Thymus (tissue), 11 donors: ENCODE measurements around the gene LAIR2. TPM values are rescaled to one million over a fixed set of nuclear protein-coding genes. Genes with fewer than 3 reads are reported as not detected.

Source experiments
- DNase-seq, 9 donors: peaks; one replicate each; pipeline ENCODE4 v3.0.0-alpha.2; 2013; ENCODE audit warnings: low spot score in 9 of 9, low read depth in 6 of 9, missing footprints in 1 of 9
- H3K27ac ChIP-seq, 2 donors: one replicate each; pipeline ENCODE4 v1.5.1; 2013; ENCODE audit warnings: control low read depth in 1 of 2, low read depth in 1 of 2, low read length in 1 of 2, mild to moderate bottlenecking in 1 of 2, moderate library complexity in 1 of 2
- H3K27me3 ChIP-seq, 2 donors: one replicate each; pipeline ENCODE4 v1.5.1; 2013; ENCODE audit warnings: low read length in 1 of 2; ENCODE audit not compliant: control insufficient read depth in 2 of 2, insufficient read depth in 1 of 2
- H3K36me3 ChIP-seq, 2 donors: one replicate each; pipeline ENCODE4 v1.5.1; 2013; ENCODE audit warnings: low read length in 1 of 2, mild to moderate bottlenecking in 1 of 2, moderate library complexity in 1 of 2; ENCODE audit not compliant: control insufficient read depth in 2 of 2, insufficient read depth in 2 of 2
- H3K4me1 ChIP-seq, 2 donors: one replicate each; pipeline ENCODE4 v1.5.1; 2013; ENCODE audit warnings: low read length in 2 of 2; ENCODE audit not compliant: control insufficient read depth in 2 of 2, insufficient read depth in 2 of 2
- H3K4me3 ChIP-seq, 2 donors: one replicate each; pipeline ENCODE4 v1.5.1; 2013; ENCODE audit warnings: low read length in 2 of 2, control low read depth in 1 of 2, mild to moderate bottlenecking in 1 of 2
- H3K9me3 ChIP-seq, 2 donors: one replicate each; pipeline ENCODE4 v1.5.1; 2013; ENCODE audit warnings: low read length in 1 of 2, mild to moderate bottlenecking in 1 of 2; ENCODE audit not compliant: control insufficient read depth in 2 of 2, insufficient read depth in 1 of 2
- WGBS: extraction: QIAGEN DNeasy Blood & Tissue Kit; methylation state at CpG from one replicate; pipeline ENCODE4 v1.1.7; 2013; 5-methylcytosine and 5-hydroxymethylcytosine counted together
- polyA plus RNA-seq: library from polyadenylated mRNA; stranded (reverse); fragments of 200-250 nt; gene quantifications from one replicate; pipeline ENCODE4 v1.2.3, GENCODE V29; 2013
- total RNA-seq: library from RNA; stranded (reverse); fragments of 120-200 nt; gene quantifications from one replicate; pipeline ENCODE4 v1.2.4, GENCODE V29; 2013
- donor health status: healthy.

The LAIR2 gene
- total and polyA plus RNA-seq, 2 donors = 3.2 to 18.5 TPM

- H3K9me3 ChIP-seq = no peaks in the 10 kb centered on the region
- peaks cover 0 to 3% of the 10 kb centered on the region in 2 donors for H3K27me3 ChIP-seq
- no peak overlapping the region for H3K27ac ChIP-seq
- peaks cover 5 to 12% of the 10 kb centered on the region in 2 donors for H3K4me1 ChIP-seq
- H3K4me3 ChIP-seq = no peak overlapping the region
- 49% methylated on average over 16 of the region's 16 CpGs for WGBS
- DNase-seq = no peak
- no peaks in the 10 kb centered on the region for H3K36me3 ChIP-seq
Observed at GRCh38 chr19:54554896-54555295, 52.3 kb downstream of the LAIR2 start.

GRCh38 chr19:54556194-54556593 is 53.6 kb downstream of the LAIR2 start:
- 87% methylated on average over 1 of the region's 1 CpG for WGBS

DNA sequence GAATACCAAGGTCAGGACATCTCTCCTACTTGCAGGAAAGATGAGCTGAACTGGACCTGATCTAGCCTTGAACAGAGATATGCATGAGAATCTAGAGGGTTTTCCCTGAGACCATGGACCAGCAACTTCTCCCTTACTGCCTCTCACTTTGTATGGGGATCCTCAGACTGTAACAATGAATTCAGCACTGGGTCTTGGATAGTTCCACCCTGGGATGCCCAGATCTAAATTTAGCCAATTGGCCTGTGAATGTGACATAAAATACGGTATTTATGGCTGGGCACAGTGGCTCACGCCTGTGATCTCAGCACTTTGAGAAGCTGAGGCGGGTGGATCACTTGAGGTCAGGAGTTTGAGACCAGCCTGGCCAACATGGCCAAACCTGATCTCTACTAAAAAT is 55.7 kb downstream of the LAIR2 start:
- Histone ChIP-seq H3K4me1 (no peaks in the 10 kb centered on the region), H3K36me3 (no peaks in the 10 kb centered on the region), H3K27me3 (no peaks in the 10 kb centered on the region), H3K4me3 (no peak overlapping the region), H3K9me3 (no peaks in the 10 kb centered on the region), H3K27ac (no peak overlapping the region)
- 47% methylated on average over 3 of the region's 3 CpGs for WGBS
- no peak for DNase-seq

More at GRCh38 chr19:54556194-54556593, 53.6 kb downstream of the LAIR2 start:
- Histone ChIP-seq H3K27me3 (peaks cover 0 to 3% of the 10 kb centered on the region in 2 donors), H3K9me3 (no peaks in the 10 kb centered on the region), H3K4me1 (peaks cover 5 to 11% of the 10 kb centered on the region in 2 donors), H3K36me3 (no peaks in the 10 kb centered on the region), H3K27ac (no peak overlapping the region), H3K4me3 (no peak overlapping the region)
- DNase-seq = no peak

Other genes with a start within 250 kb of the LAIR2 start
- gene LILRB5, start 245.6 kb upstream of the LAIR2 start, total RNA-seq = 1.3 TPM
- gene LILRB5, start 245.6 kb upstream of the LAIR2 start, polyA plus RNA-seq = 8.3 TPM
- gene LILRB2, start 221.7 kb upstream of the LAIR2 start, total RNA-seq = 0.90 TPM
- gene LILRB2, start 221.7 kb upstream of the LAIR2 start, polyA plus RNA-seq = 7.3 TPM
- gene LILRA5, start 189.7 kb upstream of the LAIR2 start, total RNA-seq = 1.5 TPM
- 9.2 TPM for gene LILRA5, start 189.7 kb upstream of the LAIR2 start, polyA plus RNA-seq
- gene LILRA4, start 163.7 kb upstream of the LAIR2 start, total RNA-seq = 2.5 TPM
- 0.89 TPM for gene LILRA4, start 163.7 kb upstream of the LAIR2 start, polyA plus RNA-seq
- 127 TPM for gene LAIR1, start 137.9 kb upstream of the LAIR2 start, total RNA-seq
- gene LAIR1, start 137.9 kb upstream of the LAIR2 start, polyA plus RNA-seq = 128 TPM
- 0.61 TPM for gene TTYH1, start 87.4 kb upstream of the LAIR2 start, total RNA-seq
- 0.43 TPM for gene TTYH1, start 87.4 kb upstream of the LAIR2 start, polyA plus RNA-seq
- 12.7 TPM for gene LENG8, start 53.6 kb upstream of the LAIR2 start, total RNA-seq
- gene LENG8, start 53.6 kb upstream of the LAIR2 start, polyA plus RNA-seq = 151 TPM
- gene LENG9, start 39.1 kb upstream of the LAIR2 start, total RNA-seq = 2.1 TPM
- 2.2 TPM for gene LENG9, start 39.1 kb upstream of the LAIR2 start, polyA plus RNA-seq
- 11.0 TPM for gene CDC42EP5, start 29.5 kb upstream of the LAIR2 start, total RNA-seq
- 5.2 TPM for gene CDC42EP5, start 29.5 kb upstream of the LAIR2 start, polyA plus RNA-seq
- 1.3 TPM for gene LILRA2, start 71.0 kb downstream of the LAIR2 start, total RNA-seq
- 3.2 TPM for gene LILRA2, start 71.0 kb downstream of the LAIR2 start, polyA plus RNA-seq
- 0.33 TPM for gene LILRA1, start 90.8 kb downstream of the LAIR2 start, total RNA-seq
- gene LILRA1, start 90.8 kb downstream of the LAIR2 start, polyA plus RNA-seq = 0.32 TPM
- 0.94 TPM for gene LILRB1, start 127.7 kb downstream of the LAIR2 start, total RNA-seq
- 5.8 TPM for gene LILRB1, start 127.7 kb downstream of the LAIR2 start, polyA plus RNA-seq
- 4.2 TPM for gene LILRB4, start 160.2 kb downstream of the LAIR2 start, total RNA-seq
- 14.4 TPM for gene LILRB4, start 160.2 kb downstream of the LAIR2 start, polyA plus RNA-seq
- not detected for gene KIR3DL3, start 221.6 kb downstream of the LAIR2 start, total RNA-seq
- gene KIR3DL3, start 221.6 kb downstream of the LAIR2 start, polyA plus RNA-seq = 0.05 TPM
- gene KIR2DL3, start 235.7 kb downstream of the LAIR2 start, total RNA-seq = not detected
- 0.05 TPM for gene KIR2DL3, start 235.7 kb downstream of the LAIR2 start, polyA plus RNA-seq